Occipital lobe (tissue), 2 donors: ENCODE measurements around the gene OMP. TPM values are rescaled to one million over a fixed set of nuclear protein-coding genes. Genes with fewer than 3 reads are reported as not detected.
A peak's percentile ranks its signal among the peaks of the same experiment; 100 is the strongest.

Experiments
- DNase-seq: peaks from one replicate; lab custom pipeline; 2025; lab: John Stamatoyannopoulos, UW
- total RNA-seq: library from RNA; depleted of rRNA; stranded (reverse); fragments of >200 nt; gene quantifications from one replicate; pipeline ENCODE4 v1.2.3, GENCODE V29; 2014

Gene OMP
- total RNA-seq, 1 donor from 2014 or later = not detected

DNA sequence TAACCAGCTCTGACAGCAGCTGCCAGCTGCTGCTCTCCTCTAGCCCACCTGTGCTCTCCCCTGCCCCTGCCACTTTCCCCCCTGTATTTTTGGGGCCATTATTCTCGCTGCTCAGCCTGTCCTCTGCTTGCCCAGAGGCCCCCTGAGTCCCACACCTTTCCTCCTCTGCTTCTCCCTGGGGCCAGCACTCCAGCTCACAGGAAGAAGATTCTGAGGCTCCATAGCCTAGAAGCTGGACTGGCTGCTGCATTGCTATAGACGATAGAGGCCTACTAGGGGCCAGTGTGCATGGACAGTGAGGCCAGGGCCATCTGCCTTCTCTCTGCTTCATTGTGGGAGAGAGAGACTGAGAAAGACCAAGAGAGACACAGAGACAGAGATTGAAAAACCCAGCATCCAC is 679 bp downstream of the OMP start:
- DNase-seq = no peak

DNA sequence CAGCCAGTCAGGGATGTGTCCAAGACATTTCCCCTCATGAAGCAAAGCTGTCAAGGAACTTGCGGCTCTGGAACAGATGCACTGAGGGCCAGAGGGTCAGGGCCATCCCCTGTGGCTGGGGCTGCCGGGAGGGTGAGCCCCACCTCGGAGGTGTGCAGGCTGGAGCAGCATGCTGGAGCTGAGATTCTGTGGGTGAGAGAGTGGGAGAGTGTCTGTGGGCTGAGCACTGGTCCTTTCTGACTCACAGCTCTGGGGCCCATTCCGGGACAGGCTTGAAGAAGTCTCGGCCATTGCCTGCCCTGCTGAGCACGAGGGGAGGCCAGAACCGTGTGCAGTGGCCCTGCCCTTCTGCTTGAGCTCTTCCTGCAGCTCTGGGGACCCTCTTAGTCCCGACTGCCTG is 2.1 kb downstream of the OMP start:
- DNase-seq = no peak

DNA sequence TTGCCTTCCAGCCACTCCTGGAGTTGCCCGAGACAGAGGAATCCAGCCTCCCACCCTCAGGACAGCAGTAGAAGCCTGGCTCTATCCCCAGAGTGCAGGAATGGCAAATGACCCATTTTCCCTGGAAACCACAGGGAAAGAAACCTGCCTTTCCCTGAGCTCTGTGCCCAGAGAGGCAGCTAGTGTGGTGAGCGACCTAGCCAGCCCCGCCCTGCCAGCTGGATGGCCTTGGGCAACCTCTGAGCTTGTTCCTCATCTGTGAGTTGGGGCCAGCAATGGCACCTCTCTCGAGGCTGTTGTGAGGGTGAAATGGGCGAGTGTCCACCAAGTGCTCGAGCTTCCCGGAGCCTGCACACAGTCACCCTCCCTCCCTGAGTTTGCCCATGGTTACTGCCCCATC is 3.7 kb downstream of the OMP start:
- DNase-seq = peak; percentile 31

DNA sequence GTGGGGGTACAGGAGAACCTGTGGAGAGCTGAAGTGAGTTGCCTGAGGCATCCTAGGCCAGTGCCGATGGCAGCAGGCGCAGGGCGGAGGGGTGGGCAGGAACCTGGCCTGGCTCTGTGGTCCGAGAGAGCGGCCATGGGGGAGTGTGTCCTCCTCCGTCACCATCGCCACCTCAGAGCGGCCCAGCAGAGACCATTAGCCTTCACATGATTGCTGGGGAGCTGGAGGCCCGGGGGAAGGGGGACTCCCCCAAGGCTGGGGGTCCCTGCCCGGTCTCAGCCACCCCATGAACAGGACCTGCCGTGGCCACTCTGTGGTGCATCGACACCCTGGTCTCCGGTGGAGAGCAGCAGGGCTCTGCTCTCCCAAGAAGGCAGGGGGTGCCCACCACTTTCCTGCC is 4.1 kb downstream of the OMP start:
- DNase-seq = no peak

DNA sequence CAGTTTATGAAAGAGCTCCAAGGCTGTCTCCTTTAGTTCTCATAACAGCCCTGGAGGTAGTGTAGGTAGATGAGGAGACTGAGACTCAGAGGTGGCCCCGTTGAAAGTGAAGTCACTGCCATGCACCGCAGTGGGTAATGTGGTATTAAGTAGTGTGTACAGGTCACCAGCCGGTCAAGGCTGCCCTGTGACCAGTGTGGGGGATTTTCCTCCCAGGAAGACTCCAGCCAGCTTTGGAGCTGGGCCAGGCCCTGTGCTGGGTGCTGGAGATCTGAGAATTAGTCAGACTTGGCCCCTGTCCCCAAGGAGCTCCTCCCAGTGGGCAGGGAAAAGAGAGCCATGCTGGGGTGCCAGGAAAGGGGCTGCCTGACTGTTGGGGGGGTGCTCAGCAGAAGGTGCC is 5.3 kb downstream of the OMP start:
- DNase-seq = peak; percentile 14

DNA sequence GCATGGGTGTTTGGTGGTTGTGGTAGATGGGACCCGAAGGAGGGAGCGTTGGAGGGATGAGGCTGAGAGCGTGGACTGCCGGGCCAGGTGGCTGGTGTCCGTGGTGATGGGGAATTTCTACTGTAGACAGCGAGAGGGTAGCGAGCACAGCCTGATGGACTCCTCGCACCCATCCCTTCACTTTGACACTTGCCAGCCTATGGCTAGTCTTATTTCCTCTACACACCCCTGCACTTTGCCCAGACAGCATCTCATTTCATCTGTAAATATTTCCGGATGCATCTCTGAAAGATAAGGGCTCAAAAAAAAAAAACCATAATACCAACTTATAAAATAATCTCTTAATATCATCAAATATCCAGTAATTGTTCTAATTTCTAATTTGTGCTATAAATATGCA is 5.8 kb downstream of the OMP start:
- no peak for DNase-seq

DNA sequence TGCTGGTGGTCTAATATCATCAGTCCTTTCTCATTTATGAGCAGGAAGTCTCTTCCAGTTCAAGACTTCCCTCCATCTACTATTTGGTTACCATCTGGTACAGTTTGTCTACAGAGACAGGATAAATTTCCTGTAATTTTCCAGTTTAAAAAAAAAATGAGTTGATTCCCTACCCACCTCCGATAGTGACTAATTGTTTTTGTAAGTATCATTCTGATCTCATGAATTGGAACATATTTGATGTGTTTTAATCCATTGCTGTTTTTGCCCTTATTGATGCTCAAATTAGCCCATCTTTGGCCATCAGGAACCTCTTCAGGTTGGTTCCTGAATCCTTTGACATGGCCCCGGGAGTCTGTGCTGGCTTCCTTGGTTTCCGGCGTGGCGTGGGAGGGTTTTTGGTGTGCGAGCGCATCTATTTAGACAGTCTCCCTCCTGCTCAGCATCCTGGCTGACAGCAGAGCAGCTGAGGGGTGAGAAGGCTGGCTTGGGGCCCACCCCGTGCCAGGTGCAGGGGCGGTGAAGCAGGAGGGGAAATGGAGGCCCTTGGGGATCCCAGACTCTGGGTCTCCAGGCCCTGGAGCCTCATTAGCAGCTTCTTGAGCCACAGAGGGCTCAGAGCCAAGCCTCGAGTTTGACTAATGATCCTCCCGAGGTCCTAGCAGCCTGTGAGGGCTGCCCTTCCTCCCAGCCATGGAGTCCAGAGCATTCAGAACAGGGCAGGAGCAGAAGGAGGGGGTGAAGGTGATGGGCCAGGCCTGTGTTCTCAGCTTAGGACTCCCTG is 6.8 kb downstream of the OMP start:
- no peak for DNase-seq

DNA sequence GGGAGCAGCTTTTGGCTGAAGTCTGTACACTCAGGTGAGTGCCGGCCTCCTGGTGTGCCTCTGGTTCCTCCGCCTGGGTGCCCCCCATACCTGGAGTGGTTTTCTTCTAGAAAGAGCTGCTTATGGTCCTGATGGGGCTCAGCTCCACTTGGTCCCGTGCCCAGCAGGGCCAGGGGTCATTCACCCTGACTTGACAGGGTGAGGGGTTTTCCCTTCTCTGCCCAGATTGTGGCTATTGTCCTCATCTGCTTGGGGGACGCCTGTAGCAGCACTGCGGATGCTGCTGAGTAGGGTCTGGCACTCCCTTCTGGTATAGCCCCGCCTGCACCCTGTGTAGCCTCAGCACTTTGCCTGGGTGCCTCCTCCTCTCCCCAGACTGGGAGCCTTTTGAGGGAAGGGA is 8.2 kb downstream of the OMP start:
- no peak for DNase-seq

DNA sequence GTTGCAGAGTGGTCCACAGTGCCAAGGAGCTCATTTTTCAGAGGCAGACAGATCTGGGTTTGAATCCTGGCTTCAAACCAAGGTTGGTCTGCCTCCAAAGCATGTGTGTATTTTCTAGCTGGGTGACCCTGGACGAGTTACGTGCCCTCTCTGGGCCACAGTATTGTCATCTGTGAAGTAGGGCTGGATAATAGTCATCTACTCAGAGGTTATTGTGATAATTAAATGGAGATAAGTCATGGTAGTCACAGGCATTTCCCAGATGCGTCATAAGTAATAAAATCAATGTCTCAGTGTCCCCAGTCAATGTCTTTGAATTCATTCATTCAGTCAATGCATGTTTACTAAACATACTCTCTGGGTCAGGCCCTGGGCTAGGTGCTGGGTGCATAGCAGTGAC is 8.6 kb downstream of the OMP start:
- DNase-seq = no peak

DNA sequence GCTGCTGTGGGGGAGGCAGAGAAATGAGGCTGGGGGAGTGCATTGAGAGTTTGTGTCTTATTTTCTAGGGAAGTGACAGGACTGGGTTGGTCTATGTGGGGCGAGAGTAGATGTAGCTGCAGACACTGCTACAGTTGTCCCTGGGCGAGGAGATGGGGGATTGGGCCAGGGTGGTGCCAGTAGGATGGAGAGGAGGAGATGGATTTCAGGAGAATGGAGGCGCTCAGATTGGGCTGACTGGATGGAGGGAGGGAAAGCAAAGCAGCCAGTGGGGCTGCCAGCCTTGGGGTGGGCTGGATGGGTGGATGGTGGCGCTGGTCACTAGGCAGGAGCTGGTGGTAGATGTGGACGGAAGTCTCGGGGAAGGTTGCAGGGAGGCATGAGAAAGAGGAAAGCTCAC is 9.3 kb downstream of the OMP start:
- DNase-seq = no peak

DNA sequence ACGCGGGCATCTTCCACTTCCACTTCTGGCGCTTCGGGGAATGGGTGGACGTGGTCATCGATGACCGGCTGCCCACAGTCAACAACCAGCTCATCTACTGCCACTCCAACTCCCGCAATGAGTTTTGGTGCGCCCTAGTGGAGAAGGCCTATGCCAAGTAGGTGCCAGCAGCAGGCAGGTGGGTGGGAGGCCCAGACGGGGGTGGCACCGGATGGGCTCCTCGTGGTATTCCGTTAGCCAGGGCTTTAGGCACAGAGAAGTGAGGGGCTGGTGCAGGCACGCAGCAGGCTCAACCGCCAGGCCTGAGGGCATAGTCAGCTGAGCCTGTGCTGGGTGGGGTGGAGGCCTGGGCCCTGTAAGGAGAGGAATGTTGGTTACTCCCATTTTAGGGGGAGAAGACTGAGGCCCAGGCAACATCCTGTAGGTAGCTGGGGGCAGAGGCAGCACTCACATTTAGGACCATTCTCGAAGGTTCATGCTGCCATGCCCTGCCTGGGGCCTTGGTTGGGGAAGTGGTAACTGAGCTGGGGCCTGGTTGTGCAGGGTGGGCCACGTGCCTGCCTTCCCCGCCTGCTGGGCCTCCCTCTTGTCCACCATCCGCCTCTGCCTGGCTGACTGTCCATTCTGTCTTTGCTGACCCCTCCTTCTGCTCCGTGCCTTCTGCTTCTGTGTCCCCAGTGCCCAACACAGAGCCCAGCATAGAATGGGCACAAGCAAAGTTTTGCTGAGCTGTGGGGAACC is 10.2 kb downstream of the OMP start:
- no peak for DNase-seq

DNA sequence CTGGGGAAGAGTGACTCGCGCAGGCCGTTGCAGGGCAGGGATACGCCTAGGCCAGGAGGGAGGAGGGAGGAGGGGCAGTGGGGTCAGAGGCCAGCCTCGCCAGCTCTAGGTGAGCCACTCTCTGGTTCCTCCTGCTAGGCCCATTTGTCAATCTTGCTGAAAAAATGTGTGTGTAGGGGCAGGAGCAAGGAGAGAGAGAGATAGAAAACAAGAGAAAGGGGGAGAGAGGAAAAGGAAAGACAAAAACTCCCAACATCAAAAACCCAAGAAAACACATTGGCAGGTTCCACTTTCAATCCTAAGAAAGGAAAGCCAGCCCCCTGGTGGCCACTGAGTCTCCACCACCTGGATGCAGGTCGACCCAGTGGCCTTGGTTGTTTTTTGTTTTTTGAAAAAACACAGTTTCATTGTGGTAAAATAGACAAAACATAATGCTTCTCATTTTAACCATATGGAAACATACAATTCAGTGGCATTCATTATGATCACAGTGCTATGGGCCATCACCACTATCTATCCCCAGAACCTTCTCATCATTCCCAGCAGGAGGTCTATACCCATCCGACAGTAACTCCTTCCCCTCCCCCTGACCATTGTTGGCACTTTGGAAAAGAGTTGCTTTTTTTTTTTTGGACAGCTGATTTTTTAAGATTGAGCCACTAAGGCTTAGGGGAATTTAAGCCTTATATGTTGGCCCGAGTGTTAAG is 10.9 kb downstream of the OMP start:
- no peak for DNase-seq

DNA sequence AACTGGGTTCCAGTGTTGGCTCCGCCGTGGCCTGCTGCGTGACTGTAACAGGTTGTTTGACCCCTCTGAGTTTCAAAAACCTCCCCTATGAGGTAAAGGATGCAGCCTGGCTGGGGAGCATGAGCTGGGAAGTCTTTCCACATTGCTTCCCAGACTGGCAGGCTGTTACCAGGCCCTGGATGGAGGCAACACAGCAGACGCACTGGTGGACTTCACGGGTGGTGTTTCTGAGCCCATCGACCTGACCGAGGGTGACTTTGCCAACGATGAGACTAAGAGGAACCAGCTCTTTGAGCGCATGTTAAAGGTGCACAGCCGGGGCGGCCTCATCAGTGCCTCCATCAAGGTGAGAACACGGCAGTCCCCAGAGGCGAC is 11.4 kb downstream of the OMP start:
- DNase-seq = no peak

DNA sequence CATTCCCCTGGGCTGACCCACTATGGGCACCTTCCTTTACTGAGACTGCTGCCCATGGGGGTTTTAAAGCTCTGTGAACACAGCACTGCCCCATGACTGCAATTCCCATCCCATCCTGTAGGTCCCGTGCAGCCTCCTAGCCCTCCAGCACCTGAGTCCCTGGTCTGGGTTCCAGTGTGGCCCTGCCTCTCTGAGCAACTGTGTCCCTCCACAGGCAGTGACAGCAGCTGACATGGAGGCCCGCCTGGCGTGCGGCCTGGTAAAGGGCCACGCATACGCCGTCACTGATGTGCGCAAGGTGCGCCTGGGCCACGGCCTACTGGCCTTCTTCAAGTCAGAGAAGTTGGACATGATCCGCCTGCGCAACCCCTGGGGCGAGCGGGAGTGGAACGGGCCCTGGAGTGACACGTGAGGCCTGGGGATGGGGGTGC is 12.6 kb downstream of the OMP start:
- DNase-seq = no peak

DNA sequence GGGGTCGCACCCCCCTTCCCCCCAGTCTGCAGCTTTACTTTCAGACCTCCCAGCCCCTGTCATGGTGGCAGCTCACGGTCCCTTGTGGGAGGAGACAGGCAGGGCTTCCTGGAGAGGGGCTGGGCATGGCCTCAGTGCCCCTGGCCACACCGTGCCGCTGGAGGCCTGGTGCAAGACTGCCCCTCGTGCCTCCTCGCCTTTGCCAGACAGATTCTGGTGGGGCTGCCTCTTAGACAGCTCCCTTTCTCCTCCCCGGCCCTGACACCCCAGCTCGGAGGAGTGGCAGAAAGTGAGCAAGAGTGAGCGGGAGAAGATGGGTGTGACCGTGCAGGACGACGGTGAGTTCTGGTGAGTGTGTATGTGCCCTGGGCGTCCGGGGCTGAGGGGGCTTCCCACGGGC is 13.3 kb downstream of the OMP start:
- DNase-seq = no peak

DNA sequence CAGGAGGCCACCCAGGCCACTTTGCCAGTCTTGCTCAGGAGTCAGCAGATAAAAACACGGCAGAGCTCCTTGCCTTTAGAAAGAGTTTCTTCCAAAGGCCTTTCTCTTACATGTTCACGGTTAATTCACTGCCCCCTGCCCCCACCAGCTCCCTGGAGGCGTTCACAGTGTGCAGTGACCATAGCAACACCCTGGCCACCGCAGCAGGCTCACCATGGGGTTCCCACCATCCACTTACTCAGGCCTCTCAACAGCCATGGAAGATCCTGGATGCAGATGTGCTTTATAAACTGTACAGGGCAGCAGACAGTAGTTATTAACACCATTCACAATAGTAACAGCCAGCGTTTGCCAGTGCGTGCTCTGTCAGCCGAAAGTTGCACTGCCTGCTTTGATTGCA is 14.9 kb downstream of the OMP start:
- no peak for DNase-seq

DNA sequence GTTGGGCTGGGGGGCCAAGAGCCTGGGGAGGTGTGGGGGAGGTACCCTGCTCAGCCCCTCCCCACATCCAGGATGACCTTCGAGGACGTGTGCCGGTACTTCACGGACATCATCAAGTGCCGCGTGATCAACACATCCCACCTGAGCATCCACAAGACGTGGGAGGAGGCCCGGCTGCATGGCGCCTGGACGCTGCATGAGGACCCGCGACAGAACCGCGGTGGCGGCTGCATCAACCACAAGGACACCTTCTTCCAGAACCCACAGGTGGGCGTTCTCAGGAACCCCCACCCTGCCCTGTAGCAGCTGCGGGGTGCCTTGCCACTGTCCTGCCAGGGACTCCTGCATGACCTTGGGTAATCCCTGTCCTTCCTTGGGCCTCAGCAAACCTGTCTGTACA is 15.4 kb downstream of the OMP start:
- DNase-seq = no peak

DNA sequence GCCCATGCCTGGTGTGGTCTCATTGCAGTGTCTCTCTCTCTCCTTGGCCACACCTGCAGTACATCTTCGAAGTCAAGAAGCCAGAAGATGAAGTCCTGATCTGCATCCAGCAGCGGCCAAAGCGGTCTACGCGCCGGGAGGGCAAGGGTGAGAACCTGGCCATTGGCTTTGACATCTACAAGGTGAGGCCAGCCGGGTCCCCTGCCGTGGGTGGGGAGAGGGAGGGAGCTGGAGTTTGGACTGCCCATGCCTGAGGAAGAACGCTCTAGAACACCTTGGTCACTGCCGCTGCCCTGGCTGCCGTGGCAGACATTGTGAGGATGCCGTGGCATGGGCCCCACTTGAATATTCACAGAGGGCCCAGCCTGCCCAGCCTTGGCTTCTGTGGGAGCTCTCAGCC is 16.3 kb downstream of the OMP start:
- DNase-seq = no peak

DNA sequence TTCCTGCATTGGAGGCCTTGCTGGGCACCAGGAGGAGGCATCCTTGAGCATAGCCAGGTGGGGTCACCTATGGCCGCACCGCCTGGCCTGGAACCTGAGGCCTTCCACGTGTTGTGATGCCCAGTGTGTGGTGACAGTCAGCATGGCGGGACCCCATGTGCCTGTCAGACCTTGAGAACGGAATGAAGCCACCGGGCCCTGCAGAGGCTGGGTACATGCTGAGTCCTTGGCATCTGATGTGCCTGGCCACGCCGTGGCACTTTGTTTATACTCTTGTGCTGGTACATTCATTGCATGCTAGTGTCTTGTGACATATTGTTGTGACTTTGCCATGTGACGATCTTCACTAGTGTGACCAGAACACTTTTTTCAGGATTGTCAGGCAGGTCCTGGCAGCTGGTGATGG is 16.9 kb downstream of the OMP start:
- DNase-seq = no peak

DNA sequence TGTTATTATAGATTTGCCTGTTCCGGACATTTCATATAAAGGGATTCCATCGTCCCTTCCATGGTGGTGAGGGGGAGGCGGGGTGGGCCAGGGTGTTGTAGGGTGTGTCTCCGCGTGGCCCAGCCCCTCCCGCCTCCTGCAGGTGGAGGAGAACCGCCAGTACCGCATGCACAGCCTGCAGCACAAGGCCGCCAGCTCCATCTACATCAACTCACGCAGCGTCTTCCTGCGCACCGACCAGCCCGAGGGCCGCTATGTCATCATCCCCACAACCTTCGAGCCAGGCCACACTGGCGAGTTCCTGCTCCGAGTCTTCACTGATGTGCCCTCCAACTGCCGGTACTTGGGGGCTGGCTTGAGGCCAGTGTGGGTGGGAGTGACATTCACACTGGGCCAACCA is 17.9 kb downstream of the OMP start:
- DNase-seq = no peak

DNA sequence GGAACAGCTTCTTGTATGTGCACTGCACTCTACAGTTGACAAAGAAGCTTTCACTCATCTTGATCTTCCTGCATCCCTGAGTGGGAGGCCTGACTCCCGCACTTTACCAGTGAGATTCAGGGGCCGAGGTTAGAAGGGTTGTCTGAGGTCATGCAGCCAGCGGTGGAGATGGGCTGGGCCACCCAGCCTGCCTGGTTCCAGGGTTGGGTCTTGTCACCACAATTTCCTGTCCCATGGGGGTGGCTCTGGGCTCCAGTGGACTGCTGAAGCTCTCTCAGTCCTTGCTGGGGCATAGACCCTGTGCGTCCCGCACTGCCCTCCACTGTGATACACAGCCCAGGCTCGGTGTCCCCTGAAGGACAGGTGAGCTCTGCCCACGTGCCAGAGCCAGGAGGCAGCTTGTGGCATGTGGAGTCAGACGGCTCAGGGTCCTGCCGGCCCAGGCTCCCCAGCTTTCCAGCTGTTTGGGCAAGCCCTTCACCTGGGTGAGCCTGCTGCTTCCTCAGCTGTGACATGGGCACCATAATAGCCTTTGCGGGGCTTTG is 18.5 kb downstream of the OMP start:
- DNase-seq = no peak

DNA sequence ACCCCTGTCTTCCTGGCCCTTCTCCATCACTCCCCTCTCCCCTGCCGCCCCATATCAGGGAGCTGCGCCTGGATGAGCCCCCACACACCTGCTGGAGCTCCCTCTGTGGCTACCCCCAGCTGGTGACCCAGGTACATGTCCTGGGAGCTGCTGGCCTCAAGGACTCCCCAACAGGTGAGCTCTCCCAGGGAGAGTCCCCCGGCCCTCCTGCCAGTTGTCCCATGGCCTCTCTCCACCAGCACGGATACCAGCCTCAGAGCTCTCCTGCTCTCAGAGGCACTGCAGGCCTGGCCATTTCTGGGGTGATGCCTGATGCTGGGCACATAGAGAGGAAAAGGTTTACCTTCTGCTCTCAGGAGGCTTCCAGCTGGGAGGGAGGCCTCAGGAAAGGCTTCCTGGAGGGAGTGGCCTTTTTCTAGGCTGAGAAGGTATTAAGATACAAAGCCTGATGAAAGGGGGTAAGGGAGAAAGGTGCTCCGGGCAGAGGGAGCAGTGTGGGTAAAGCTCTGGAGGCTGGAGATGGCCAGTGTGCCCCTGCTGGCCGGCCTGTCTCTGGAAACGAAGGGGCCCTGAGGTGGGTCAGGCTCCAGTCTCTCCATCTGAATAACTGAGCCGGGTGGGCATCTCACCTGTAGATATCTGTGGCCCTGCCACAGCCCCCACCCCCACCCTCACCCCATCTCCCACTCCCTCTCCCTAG is 19.4 kb downstream of the OMP start:
- DNase-seq = no peak
